Measurements from ENCODE around the gene DRICH1. TPM values are rescaled to one million over a fixed set of nuclear protein-coding genes. Genes with fewer than 3 reads are reported as not detected.
"Not testable (repeated sequence)": the region's sequence is repeated elsewhere in the genome, so short reads cannot be mapped to it uniquely, and the experiment has no call there.

The DRICH1 gene
- total and polyA plus RNA-seq, 5 experiments from 2014 or later, result 1.5 to 1.8 TPM; not detected in 3

- DNase-seq, result no peak
- no peak overlapping the region for H3K27ac Mint-ChIP-seq
- H3K27me3 Mint-ChIP-seq, result no peaks in the 10 kb centered on the region
- H3K4me3 Mint-ChIP-seq, result no peak overlapping the region
- no peaks in the 10 kb centered on the region for H3K4me1 Mint-ChIP-seq
- H3K36me3 Mint-ChIP-seq, result no peaks in the 10 kb centered on the region
- no peak for ATAC-seq
- no peaks in the 10 kb centered on the region for H3K9me3 Mint-ChIP-seq
- POLR2A ChIA-PET, result no interaction called here
Observed at GRCh38 chr22:23604939-23605712, 27.0 kb downstream of the DRICH1 start.

GRCh38 chr22:23603266-23603665, 28.9 kb downstream of the DRICH1 start:
- H3K36me3 Mint-ChIP-seq, result no peaks in the 10 kb centered on the region
- H3K9me3 Mint-ChIP-seq, result no peaks in the 10 kb centered on the region
- no peaks in the 10 kb centered on the region for H3K27me3 Mint-ChIP-seq
- DNase-seq (no peak), ATAC-seq (no peak)
- H3K4me1 Mint-ChIP-seq, result no peaks in the 10 kb centered on the region
- POLR2A ChIA-PET, result no interaction called here
- H3K27ac Mint-ChIP-seq, result peak overlapping the region in 1 of 10 donors; percentile 31
- H3K4me3 Mint-ChIP-seq, result no peak overlapping the region

- Mint-ChIP-seq H3K4me1 (no peaks in the 10 kb centered on the region), H3K36me3 (no peaks in the 10 kb centered on the region), H3K9me3 (no peaks in the 10 kb centered on the region), H3K27me3 (no peaks in the 10 kb centered on the region), H3K27ac (no peak overlapping the region), H3K4me3 (no peak overlapping the region)
- POLR2A ChIA-PET, result no interaction called here
- no peak for ATAC-seq
- DNase-seq, result no peak
Observed at GRCh38 chr22:23598805-23599518, 33.2 kb downstream of the DRICH1 start.

- not testable (repeated sequence) for H3K36me3 Mint-ChIP-seq, H3K9me3 Mint-ChIP-seq, ATAC-seq, DNase-seq, H3K27me3 Mint-ChIP-seq, H3K27ac Mint-ChIP-seq, H3K4me1 Mint-ChIP-seq, H3K4me3 Mint-ChIP-seq
- POLR2A ChIA-PET, result interaction anchor here (0.7 kb wide), 1 partner anchor 77 kb away, joined by 3 read pairs; no protein-coding TSS in a partner anchor
Observed at GRCh38 chr22:23597576-23598268, 34.4 kb downstream of the DRICH1 start.

GRCh38 chr22:23595904-23596303, 36.2 kb downstream of the DRICH1 start:
- ATAC-seq, H3K36me3 Mint-ChIP-seq, H3K27me3 Mint-ChIP-seq, H3K4me1 Mint-ChIP-seq, H3K27ac Mint-ChIP-seq, POLR2A ChIA-PET, DNase-seq, H3K9me3 Mint-ChIP-seq, H3K4me3 Mint-ChIP-seq: not testable (repeated sequence)

- DNase-seq (peak in 1 of 10 donors; percentile 58), ATAC-seq (no peak)
- H3K27me3 Mint-ChIP-seq, result peaks cover 0 to 4% (median 0%) of the 10 kb centered on the region in 5 donors
- POLR2A ChIA-PET, result no interaction called here
- H3K27ac Mint-ChIP-seq, result no peak overlapping the region
- peaks cover 0 to 7% (median 1%) of the 10 kb centered on the region in 4 donors for H3K4me1 Mint-ChIP-seq
- peaks cover 0 to 6% (median 0%) of the 10 kb centered on the region in 3 donors for H3K36me3 Mint-ChIP-seq
- peaks cover 0 to 8% (median 3%) of the 10 kb centered on the region in 9 donors for H3K9me3 Mint-ChIP-seq
- H3K4me3 Mint-ChIP-seq, result no peak overlapping the region
Observed at GRCh38 chr22:23591846-23592245, 40.3 kb downstream of the DRICH1 start.

GRCh38 chr22:23591201-23591791, 40.8 kb downstream of the DRICH1 start:
- ATAC-seq, result peak; percentile 53 to 77
- Mint-ChIP-seq H3K9me3 (peaks cover 0 to 8% (median 3%) of the 10 kb centered on the region in 9 donors), H3K36me3 (peaks cover 0 to 6% (median 0%) of the 10 kb centered on the region in 3 donors), H3K4me3 (no peak overlapping the region), H3K27ac (peak overlapping the region in 2 of 10 donors; percentile 18 to 21), H3K27me3 (peaks cover 0 to 4% (median 0%) of the 10 kb centered on the region in 5 donors), H3K4me1 (peaks cover 0 to 7% (median 1%) of the 10 kb centered on the region in 4 donors)
- DNase-seq, result peak; percentile 28 to 77 (median 57)
- POLR2A ChIA-PET, result no interaction called here

GRCh38 chr22:23583836-23584235, 48.3 kb downstream of the DRICH1 start:
- H3K4me1 Mint-ChIP-seq, result peaks cover 0 to 10% (median 1%) of the 10 kb centered on the region in 4 donors
- peak in 1 of 10 donors; percentile 47 for DNase-seq
- no peaks in the 10 kb centered on the region for H3K9me3 Mint-ChIP-seq
- ATAC-seq, result no peak
- no peak overlapping the region for H3K27ac Mint-ChIP-seq
- peaks cover 0 to 2% (median 2%) of the 10 kb centered on the region in 3 donors for H3K36me3 Mint-ChIP-seq
- peaks cover 7 to 50% (median 14%) of the 10 kb centered on the region in 5 donors for H3K27me3 Mint-ChIP-seq
- POLR2A ChIA-PET, result no interaction called here
- no peak overlapping the region for H3K4me3 Mint-ChIP-seq

GRCh38 chr22:23583153-23583552, 49.0 kb downstream of the DRICH1 start:
- H3K9me3 Mint-ChIP-seq, result no peaks in the 10 kb centered on the region
- DNase-seq, result no peak
- peaks cover 0 to 2% (median 2%) of the 10 kb centered on the region in 3 donors for H3K36me3 Mint-ChIP-seq
- H3K4me3 Mint-ChIP-seq, result no peak overlapping the region
- ATAC-seq, result no peak
- peak overlapping the region in 1 of 10 donors; percentile 5 for H3K27ac Mint-ChIP-seq
- H3K27me3 Mint-ChIP-seq, result peaks cover 9 to 57% (median 16%) of the 10 kb centered on the region in 5 donors
- peaks cover 0 to 10% (median 1%) of the 10 kb centered on the region in 4 donors for H3K4me1 Mint-ChIP-seq
- POLR2A ChIA-PET, result no interaction called here

- no peak for ATAC-seq
- H3K4me1 Mint-ChIP-seq, result peaks cover 0 to 10% (median 1%) of the 10 kb centered on the region in 4 donors
Observed at GRCh38 chr22:23581260-23581650, 50.9 kb downstream of the DRICH1 start.

GRCh38 chr22:23580576-23581259, 51.4 kb downstream of the DRICH1 start:
- Mint-ChIP-seq H3K4me3 (no peak overlapping the region), H3K27ac (no peak overlapping the region), H3K27me3 (peaks cover 16 to 70% (median 30%) of the 10 kb centered on the region in 5 donors), H3K4me1 (peaks cover 0 to 10% (median 1%) of the 10 kb centered on the region in 4 donors), H3K36me3 (peaks cover 0 to 2% (median 2%) of the 10 kb centered on the region in 3 donors), H3K9me3 (no peaks in the 10 kb centered on the region)
- POLR2A ChIA-PET, result no interaction called here
- no peak for ATAC-seq
- DNase-seq, result no peak

More at GRCh38 chr22:23581260-23581650, 50.9 kb downstream of the DRICH1 start:
- Mint-ChIP-seq H3K36me3 (peaks cover 0 to 2% (median 2%) of the 10 kb centered on the region in 3 donors), H3K9me3 (no peaks in the 10 kb centered on the region), H3K4me3 (no peak overlapping the region), H3K27me3 (peaks cover 13 to 66% (median 25%) of the 10 kb centered on the region in 5 donors), H3K27ac (no peak overlapping the region)
- DNase-seq, result peak in 1 of 10 donors; percentile 45
- POLR2A ChIA-PET, result no interaction called here

All from naive thymus-derived CD8-positive, alpha-beta T cell (primary cell).